Activated CD4-positive, alpha-beta T cell treated with anti-CD3 and anti-CD28 coated beads, Interleukin-2, amount 10 ng/mL, durations not matched to agents 7 days and 5 days (primary cell): ENCODE data around the gene OPRM1. TPM values are rescaled to one million over a fixed set of nuclear protein-coding genes. Genes with fewer than 3 reads are reported as not detected.

Experiments
- CTCF ChIA-PET: fragments of 350-600 bp; sonication (Branson Sonifier 250); formaldehyde crosslinking; loops from one replicate; lab custom pipeline; 2021; ENCODE audit warnings: antibody characterized with exemption; lab: Charles Lee
- POLR2A ChIA-PET: fragments of 350-600 bp; sonication (Branson Sonifier 250); formaldehyde crosslinking; loops from one replicate; lab custom pipeline; 2021; ENCODE audit warnings: antibody characterized with exemption; lab: Charles Lee
- DNase-seq: peaks from one replicate; pipeline ENCODE4 v3.0.0-alpha.2; 2020
- H3K27ac Mint-ChIP-seq: one replicate; pipeline ENCODE4 v1.8.0; 2021; ENCODE audit warnings: mild to moderate bottlenecking, moderate library complexity, mixed read lengths
- H3K27me3 Mint-ChIP-seq: one replicate; pipeline ENCODE4 v1.8.0; 2021; ENCODE audit warnings: mixed read lengths
- H3K36me3 Mint-ChIP-seq: one replicate; pipeline ENCODE4 v1.8.0; 2021; ENCODE audit warnings: low read depth, mixed read lengths
- H3K4me1 Mint-ChIP-seq: one replicate; pipeline ENCODE4 v1.8.0; 2021; ENCODE audit warnings: mixed read lengths
- H3K4me3 Mint-ChIP-seq: one replicate; pipeline ENCODE4 v1.8.0; 2021; ENCODE audit warnings: mild to moderate bottlenecking, moderate library complexity, mixed read lengths
- H3K9me3 Mint-ChIP-seq: one replicate; pipeline ENCODE4 v1.8.0; 2021; ENCODE audit warnings: mixed read lengths
- total RNA-seq, 2 experiments: library from RNA; stranded (reverse); gene quantifications; one replicate each; pipeline ENCODE4 v1.2.3, GENCODE V29; 2021

OPRM1 gene
- total RNA-seq, 2 experiments from 2014 or later, result not detected

DNA sequence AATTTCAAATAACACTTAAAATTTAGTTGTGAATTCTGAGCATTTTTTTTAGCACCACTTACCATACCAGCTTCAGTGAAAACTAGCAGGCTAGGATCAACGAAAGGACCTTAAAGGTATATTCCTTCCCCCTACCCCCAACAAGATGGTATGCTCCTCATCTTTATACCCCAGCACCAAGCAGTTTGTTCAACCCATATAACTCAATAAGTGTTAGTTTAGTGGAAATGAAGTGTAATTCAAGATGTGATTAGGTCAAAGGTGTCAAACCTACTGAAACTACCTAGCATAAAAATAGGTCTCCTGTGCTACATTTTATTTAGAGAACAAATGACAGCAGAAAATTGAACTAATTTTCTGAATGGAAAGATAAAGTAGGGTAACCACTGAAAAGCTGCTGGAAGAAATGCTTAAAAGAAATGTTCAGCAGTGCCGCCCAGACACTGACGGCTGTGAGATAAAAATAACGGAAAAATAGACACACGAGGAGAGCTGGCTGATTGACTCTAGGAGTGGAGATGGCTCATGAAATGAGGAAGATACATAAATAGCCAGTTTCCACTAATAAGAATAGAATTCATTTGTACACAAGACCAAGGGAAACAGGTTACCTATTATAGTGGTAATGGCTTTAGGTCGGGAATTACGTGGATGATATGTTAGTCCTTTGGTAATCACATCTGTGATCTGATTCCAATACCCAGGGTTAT lies 222.8 kb downstream of the OPRM1 start:
- Mint-ChIP-seq H3K9me3 (peaks cover 5% of the 10 kb centered on the region), H3K27ac (no peak overlapping the region), H3K27me3 (no peaks in the 10 kb centered on the region), H3K4me3 (no peak overlapping the region), H3K36me3 (peaks cover 5% of the 10 kb centered on the region), H3K4me1 (peaks cover 21% of the 10 kb centered on the region)
- no peak for DNase-seq
- ChIA-PET CTCF (no interaction called here), POLR2A (no interaction called here)

DNA sequence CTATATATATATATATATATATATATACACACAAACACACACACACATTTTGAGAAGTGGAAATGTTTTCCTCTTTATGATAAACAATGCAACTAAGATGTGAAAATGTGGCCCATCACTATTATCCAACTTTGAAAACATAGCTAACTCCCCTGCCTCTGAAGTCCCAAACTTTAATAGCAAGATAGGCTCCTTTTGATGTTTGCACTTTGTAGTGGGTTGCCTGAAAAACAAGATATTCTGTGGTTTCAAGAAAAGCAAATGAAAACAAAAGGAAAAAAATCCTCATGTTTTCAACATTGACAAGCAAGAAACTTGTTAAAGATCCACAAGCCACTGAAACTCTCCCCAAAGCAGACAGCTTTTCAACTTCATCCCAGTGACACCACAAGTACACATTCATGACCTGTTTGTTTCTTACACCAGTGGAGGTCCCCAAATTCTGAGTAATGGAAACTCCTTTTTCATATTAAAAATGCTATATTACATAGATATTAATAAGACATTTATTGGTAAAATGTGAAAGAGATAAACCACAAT lies 227.6 kb downstream of the OPRM1 start:
- H3K9me3 Mint-ChIP-seq, result peaks cover 4% of the 10 kb centered on the region
- no peak for DNase-seq
- POLR2A ChIA-PET, result no interaction called here
- H3K27ac Mint-ChIP-seq, result no peak overlapping the region
- no peak overlapping the region for H3K4me3 Mint-ChIP-seq
- H3K4me1 Mint-ChIP-seq, result peaks cover 24% of the 10 kb centered on the region
- peaks cover 7% of the 10 kb centered on the region for H3K36me3 Mint-ChIP-seq
- peaks cover 4% of the 10 kb centered on the region for H3K27me3 Mint-ChIP-seq
- CTCF ChIA-PET, result interaction anchor here (0.9 to 1.7 kb wide), 3 partner anchors 10 to 32 kb away, joined by 3 to 6 read pairs (median 4); no protein-coding TSS in a partner anchor

DNA sequence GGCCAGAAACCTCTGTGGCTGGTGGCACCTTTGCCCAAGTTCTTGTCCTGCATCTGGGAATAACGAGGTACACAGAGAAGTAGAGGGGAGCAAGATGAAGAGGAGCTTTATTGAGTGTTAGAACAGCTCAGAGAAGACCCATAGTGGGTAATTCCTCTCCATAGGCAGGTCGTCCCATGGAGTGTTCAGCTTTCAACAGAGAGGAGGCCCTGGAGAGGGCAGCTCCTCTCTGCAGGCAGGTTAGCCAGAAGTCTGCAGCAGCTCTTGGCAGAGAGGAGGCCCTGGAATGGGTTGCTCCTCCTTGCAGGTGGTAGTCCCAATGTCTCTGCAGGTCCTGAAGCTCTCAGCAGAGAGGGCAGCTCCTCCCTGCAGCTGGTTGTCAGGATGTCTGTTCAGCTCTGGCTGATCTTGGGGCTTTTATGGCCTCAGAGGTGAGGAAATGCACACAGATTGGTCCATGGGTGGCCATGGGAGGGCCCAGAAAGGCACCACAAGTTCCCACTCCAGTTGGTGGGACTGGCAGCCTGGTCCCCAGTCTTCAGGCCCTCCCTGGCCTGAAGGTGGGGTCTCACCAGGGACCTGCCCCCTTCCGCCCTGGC lies 228.6 kb downstream of the OPRM1 start:
- DNase-seq, result no peak
- ChIA-PET CTCF (interaction anchor here (1.5 kb wide), 2 partner anchors 9 to 33 kb away, joined by 3 to 4 read pairs; no protein-coding TSS in a partner anchor), POLR2A (no interaction called here)
- Mint-ChIP-seq H3K9me3 (peaks cover 4% of the 10 kb centered on the region), H3K27ac (peak overlapping the region; percentile 14), H3K36me3 (peaks cover 7% of the 10 kb centered on the region), H3K4me3 (no peak overlapping the region), H3K4me1 (peaks cover 24% of the 10 kb centered on the region), H3K27me3 (peaks cover 4% of the 10 kb centered on the region)

DNA sequence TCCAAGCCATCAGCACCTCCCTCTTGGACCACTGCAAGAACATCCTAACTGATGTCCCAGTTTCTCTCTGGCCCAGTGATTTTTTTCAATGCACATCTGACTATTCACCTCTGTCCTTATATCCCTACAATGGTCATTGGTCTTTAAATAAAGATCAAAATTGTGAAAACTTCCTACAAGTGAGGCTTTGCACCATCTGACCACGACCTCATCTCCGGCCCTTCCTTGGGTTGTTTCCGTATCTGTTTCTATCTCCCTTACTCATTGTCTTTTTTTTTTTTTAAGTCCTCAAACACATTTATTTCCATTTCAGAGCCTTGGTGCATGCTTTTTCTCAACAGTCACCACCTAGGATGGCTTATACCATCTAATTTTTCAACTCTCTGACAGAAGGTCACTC lies 229.4 kb downstream of the OPRM1 start:
- Mint-ChIP-seq H3K4me3 (no peak overlapping the region), H3K4me1 (peaks cover 24% of the 10 kb centered on the region), H3K27me3 (peaks cover 4% of the 10 kb centered on the region), H3K36me3 (peaks cover 7% of the 10 kb centered on the region), H3K27ac (no peak overlapping the region), H3K9me3 (peaks cover 4% of the 10 kb centered on the region)
- DNase-seq, result no peak
- CTCF ChIA-PET, result interaction anchor here (1.5 kb wide), 1 partner anchor 8 kb away, joined by 4 read pairs; no protein-coding TSS in a partner anchor
- POLR2A ChIA-PET, result no interaction called here

DNA sequence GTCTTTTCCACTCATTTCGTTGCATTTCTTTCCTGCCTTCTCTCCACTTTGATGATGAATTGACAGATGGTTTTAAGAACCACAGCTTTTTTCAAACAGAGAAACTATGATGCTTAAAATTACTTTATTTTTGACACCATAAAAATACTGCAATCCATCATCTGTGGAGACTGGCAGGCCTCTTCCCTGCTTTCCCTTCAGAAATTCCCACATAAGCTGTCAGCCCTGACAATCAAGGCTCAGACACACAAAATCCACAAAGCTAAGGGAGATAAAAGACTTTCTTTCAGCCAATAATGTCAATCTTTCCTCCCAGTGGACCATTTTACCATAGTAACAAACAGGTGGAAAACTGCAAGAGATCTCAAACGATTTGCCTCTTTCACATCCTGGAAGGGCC lies 235.1 kb downstream of the OPRM1 start:
- CTCF ChIA-PET, result interaction anchor here (1.0 to 4.3 kb wide), 3 partner anchors 14 to 122 kb away, joined by 3 to 18 read pairs (median 3); no protein-coding TSS in a partner anchor
- no peak for DNase-seq
- peaks cover 35% of the 10 kb centered on the region for H3K4me1 Mint-ChIP-seq
- H3K36me3 Mint-ChIP-seq, result peaks cover 3% of the 10 kb centered on the region
- H3K27ac Mint-ChIP-seq, result no peak overlapping the region
- no peaks in the 10 kb centered on the region for H3K9me3 Mint-ChIP-seq
- H3K4me3 Mint-ChIP-seq, result no peak overlapping the region
- POLR2A ChIA-PET, result no interaction called here
- peaks cover 8% of the 10 kb centered on the region for H3K27me3 Mint-ChIP-seq

DNA sequence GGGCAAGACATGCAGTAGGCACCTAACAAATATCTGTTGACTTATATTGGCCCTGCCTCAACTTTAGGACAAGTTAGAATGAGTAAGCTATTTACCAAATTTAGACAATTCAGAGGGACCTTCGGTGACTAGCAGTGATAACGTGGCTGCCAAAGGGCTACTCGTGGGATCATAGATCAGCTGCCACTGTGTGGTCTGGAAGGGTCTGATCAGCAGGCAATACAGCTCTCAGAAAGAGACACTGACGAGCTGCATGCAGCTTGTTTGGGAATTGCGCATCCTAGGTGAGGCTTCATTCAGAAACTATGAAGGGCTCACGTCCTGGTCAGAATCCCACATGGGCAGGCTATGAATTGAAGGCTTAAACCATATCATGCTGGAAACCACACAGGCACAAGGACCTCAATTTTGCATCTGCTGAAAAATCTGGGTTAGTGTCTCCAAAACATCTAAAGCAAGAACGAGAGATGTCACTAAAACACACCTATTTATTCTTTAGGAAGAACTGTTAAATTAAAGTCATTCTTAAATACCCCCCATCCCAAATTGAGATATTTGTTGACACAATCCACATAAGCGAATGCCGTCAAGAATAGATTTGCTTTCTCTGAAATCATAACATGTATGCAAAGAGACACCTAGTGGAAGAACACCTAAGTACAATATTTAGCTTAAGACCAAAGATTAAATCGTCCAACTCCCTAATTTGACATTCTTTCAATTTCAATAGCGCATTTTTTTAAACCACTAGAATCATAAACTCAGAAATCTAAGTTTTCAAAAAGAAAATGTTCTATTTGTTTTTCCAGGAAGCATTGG lies 238.0 kb downstream of the OPRM1 start:
- Mint-ChIP-seq H3K36me3 (peaks cover 1% of the 10 kb centered on the region), H3K27ac (no peak overlapping the region), H3K4me3 (peak overlapping the region; percentile 27), H3K27me3 (peaks cover 8% of the 10 kb centered on the region), H3K9me3 (no peaks in the 10 kb centered on the region), H3K4me1 (peaks cover 35% of the 10 kb centered on the region)
- POLR2A ChIA-PET, result no interaction called here
- CTCF ChIA-PET, result interaction anchor here (0.6 to 4.3 kb wide), 15 partner anchors 9 to 405 kb away, joined by 3 to 23 read pairs (median 4); no protein-coding TSS in a partner anchor
- DNase-seq, result no peak

DNA sequence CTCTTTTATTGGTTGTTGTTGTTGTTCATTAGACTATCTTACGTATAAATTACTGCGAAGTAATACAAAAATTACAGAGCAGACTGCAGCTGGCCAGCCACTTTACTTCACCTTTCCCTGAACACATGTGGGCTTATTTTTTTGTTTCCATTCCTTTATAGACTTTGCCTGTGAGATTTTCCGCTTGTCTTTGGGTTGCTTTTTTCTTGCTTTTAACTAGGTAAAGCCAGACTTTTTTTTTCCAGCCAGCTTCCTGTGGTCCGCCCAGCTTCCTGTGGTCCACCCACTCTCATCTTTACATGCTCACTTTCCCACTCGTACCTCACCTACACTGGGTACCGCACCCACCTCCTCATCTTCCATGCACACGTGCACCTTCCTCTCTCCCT lies 238.6 kb downstream of the OPRM1 start:
- Mint-ChIP-seq H3K9me3 (no peaks in the 10 kb centered on the region), H3K27ac (no peak overlapping the region), H3K4me1 (peaks cover 35% of the 10 kb centered on the region), H3K4me3 (peak overlapping the region; percentile 27), H3K27me3 (peaks cover 8% of the 10 kb centered on the region), H3K36me3 (peaks cover 1% of the 10 kb centered on the region)
- ChIA-PET POLR2A (no interaction called here), CTCF (interaction anchor here (0.6 to 4.3 kb wide), 12 partner anchors 11 to 123 kb away, joined by 3 to 23 read pairs (median 4); no protein-coding TSS in a partner anchor)
- DNase-seq, result no peak

DNA sequence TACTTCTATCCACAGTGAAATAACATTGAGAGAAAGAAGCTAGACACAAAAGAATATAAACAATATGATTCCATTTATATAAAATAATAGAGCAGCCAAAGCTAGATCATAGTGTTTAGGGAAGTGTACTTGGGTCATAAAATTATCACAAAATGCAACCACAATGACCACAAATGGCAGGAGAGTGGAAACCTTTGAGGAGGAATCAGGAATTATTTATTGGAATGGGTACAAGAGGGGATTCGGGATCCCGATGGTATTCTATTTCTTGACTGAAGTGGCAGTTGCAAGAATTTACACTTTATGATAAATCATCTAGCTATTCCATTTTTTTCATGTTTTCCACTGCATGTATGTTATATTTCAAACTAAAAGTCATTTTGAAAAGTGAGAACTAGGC lies 241.5 kb downstream of the OPRM1 start:
- H3K27me3 Mint-ChIP-seq, result peaks cover 8% of the 10 kb centered on the region
- H3K36me3 Mint-ChIP-seq, result no peaks in the 10 kb centered on the region
- H3K4me3 Mint-ChIP-seq, result no peak overlapping the region
- ChIA-PET CTCF (no interaction called here), POLR2A (no interaction called here)
- no peak for DNase-seq
- no peak overlapping the region for H3K27ac Mint-ChIP-seq
- H3K4me1 Mint-ChIP-seq, result peaks cover 24% of the 10 kb centered on the region
- no peaks in the 10 kb centered on the region for H3K9me3 Mint-ChIP-seq

DNA sequence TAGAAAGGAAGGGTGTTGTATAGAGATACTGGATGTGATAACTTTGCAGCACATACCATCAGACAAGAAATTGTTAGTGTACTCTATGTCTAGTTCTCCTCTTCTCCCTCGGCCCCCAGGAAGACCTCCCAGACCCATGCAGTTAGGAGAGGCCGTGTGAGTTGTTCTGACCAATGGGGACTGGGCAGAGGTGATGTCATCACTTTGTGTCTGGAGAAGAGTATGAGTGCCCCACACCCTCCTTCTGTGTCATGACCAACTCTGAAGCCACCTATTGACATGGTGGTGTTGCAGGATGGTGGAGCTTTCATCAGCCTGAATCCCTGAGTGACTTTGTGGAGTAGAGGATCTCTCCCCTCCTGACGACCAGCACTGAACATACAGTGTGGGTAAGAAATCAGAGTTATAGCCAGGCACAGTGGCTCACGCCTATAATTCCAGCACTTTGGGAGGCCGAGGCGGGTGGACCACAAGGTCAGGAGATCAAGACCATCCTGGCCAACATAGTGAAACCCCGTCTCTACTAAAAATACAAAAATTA lies 245.3 kb downstream of the OPRM1 start:
- POLR2A ChIA-PET, result no interaction called here
- CTCF ChIA-PET, result interaction anchor here (1.4 kb wide), 1 partner anchor 10 kb away, joined by 3 read pairs; no protein-coding TSS in a partner anchor
- Mint-ChIP-seq H3K27me3 (no peaks in the 10 kb centered on the region), H3K4me1 (no peaks in the 10 kb centered on the region), H3K27ac (no peak overlapping the region), H3K9me3 (no peaks in the 10 kb centered on the region), H3K36me3 (no peaks in the 10 kb centered on the region), H3K4me3 (no peak overlapping the region)
- DNase-seq, result no peak

DNA sequence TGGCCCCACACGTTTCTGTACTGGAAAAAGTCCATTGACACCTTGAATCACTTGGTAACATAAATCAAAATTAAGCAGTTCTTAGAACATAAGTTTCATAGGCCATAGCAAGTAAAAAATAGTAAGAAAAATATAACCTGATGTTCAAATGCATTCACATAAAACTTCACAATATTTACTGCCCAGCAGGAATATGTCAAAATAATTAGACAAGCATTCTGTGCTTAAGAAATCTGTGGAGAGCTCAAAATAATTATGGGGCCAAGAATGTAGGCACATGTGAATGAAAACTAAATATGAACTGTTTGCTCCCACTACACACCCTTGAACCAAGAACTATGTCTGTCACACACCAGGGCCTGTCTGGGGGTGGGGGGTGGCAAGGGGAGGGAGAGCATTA lies 246.8 kb downstream of the OPRM1 start:
- H3K4me1 Mint-ChIP-seq, result no peaks in the 10 kb centered on the region
- DNase-seq, result no peak
- CTCF ChIA-PET, result interaction anchor here (1.4 kb wide), 1 partner anchor 9 kb away, joined by 3 read pairs; no protein-coding TSS in a partner anchor
- H3K27me3 Mint-ChIP-seq, result no peaks in the 10 kb centered on the region
- H3K4me3 Mint-ChIP-seq, result no peak overlapping the region
- POLR2A ChIA-PET, result no interaction called here
- no peak overlapping the region for H3K27ac Mint-ChIP-seq
- no peaks in the 10 kb centered on the region for H3K9me3 Mint-ChIP-seq
- H3K36me3 Mint-ChIP-seq, result no peaks in the 10 kb centered on the region

DNA sequence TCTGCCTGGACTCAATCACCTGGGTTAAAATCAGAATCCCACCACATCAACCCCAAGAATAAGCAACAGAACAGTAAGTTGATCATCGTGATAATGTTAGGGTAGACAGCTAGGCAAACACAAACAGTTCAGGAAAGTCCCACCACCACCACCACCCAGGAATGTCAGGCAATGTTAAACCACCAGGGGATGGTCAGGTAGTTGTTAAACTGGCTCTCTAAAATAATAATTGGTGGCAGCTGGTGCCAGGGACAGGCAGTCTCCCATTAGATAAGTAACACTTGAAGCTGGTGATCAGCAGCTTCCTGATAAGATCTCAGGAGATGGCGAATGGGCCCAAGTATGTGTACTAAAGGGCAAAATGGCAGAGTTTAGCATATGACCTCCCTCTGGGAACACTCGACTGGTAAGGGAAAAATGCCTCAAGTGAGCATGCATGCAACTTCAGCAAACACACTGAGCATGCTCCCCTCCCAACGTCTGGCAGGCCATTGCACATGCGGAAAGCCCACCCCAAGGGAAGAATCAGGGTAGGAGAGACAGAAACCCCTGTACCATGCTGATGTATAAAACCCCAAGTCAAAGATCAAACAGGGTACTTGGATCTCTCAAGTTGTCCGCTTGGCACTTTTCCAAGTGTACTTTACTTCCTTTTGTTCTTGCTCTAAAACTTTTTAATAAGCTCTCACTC lies 250.9 kb downstream of the OPRM1 start:
- DNase-seq, result no peak
- CTCF ChIA-PET, result interaction anchor here (0.6 to 0.7 kb wide), 2 partner anchors 149 to 510 kb away, joined by 3 to 6 read pairs; no protein-coding TSS in a partner anchor
- H3K4me1 Mint-ChIP-seq, result no peaks in the 10 kb centered on the region
- no peaks in the 10 kb centered on the region for H3K36me3 Mint-ChIP-seq
- POLR2A ChIA-PET, result no interaction called here
- H3K27ac Mint-ChIP-seq, result no peak overlapping the region
- no peak overlapping the region for H3K4me3 Mint-ChIP-seq
- H3K9me3 Mint-ChIP-seq, result no peaks in the 10 kb centered on the region
- H3K27me3 Mint-ChIP-seq, result peaks cover 8% of the 10 kb centered on the region

DNA sequence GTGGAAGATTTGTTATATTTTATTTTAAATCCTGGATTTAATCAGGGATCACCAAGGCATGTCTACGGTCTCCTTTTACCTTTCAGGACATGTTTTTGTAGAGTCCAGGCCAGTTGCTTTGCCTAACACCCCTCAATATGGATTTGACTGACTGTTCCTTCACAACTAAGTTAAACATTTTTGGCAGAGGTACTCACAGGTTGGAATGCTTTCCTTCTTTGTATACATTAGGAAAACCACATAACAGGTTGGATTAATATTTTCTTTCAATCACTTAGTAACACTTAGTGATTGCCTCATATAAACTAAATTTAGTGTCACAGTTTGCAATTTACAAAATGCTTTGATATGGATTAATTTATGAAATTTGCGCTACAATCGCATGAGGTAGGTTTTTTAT lies 253.0 kb downstream of the OPRM1 start:
- Mint-ChIP-seq H3K36me3 (no peaks in the 10 kb centered on the region), H3K9me3 (no peaks in the 10 kb centered on the region), H3K4me3 (no peak overlapping the region), H3K4me1 (no peaks in the 10 kb centered on the region), H3K27me3 (peaks cover 8% of the 10 kb centered on the region), H3K27ac (no peak overlapping the region)
- ChIA-PET CTCF (interaction anchor here (0.6 to 1.2 kb wide), 2 partner anchors 15 to 105 kb away, joined by 3 read pairs; no protein-coding TSS in a partner anchor), POLR2A (no interaction called here)
- no peak for DNase-seq
